ENCODE results near the gene ALOXE3. TPM values are rescaled to one million over a fixed set of nuclear protein-coding genes. Genes with fewer than 3 reads are reported as not detected.

The ALOXE3 gene
- total RNA-seq, 2 experiments from 2014 or later, result 0.81 to 0.91 TPM

DNA sequence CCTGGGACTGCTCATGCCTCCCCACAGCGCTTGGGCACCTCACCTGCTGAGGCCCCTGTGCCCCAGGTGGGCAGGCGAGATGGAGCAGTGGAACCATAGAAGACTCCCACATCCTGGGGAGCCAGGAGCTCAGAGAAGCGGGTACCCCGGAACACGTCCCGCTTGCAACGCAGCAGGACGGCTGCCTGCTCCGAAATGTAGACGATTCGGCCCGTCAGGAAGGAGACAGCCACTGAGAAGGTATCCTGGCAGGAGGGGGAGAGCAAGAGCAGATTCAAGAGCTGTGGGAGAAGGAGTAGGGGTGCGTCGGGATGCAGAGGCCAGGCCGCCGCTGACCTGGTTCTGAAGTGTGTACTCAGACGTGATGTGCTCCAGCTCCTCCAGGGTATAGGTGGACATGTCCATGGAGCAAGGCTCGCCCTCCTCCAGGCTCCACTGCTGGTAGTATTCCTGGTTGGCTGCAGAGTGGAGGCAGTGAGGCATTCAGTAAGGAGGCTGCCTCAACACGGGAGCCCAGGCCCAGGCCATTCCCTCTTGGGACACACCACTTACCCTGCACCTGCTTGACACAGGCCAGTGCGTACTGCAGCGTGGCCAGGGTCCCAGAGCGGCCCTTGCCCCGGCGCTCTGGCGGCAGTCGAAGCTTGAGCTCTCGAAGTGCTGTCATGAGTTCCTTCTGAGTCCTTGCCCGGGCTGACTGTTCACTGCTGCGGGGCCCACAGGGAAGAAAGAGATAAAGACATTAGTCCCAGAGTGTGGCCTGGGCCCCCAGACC lies 31.3 kb upstream of the ALOXE3 start:
- DNase-seq (peak in 2 of 14 experiments; percentile 10 to 38), ATAC-seq (ENCODE audit: poor library complexity) (no peak)
- peaks cover 97% of the 10 kb centered on the region for H3K36me3 Mint-ChIP-seq (ENCODE audit: low read depth)
- CTCF ChIA-PET, result no interaction called here
- no peak overlapping the region for H3K4me3 ChIP-seq (ENCODE audit: low read length)
- TF ChIP-seq, protein P1, sequence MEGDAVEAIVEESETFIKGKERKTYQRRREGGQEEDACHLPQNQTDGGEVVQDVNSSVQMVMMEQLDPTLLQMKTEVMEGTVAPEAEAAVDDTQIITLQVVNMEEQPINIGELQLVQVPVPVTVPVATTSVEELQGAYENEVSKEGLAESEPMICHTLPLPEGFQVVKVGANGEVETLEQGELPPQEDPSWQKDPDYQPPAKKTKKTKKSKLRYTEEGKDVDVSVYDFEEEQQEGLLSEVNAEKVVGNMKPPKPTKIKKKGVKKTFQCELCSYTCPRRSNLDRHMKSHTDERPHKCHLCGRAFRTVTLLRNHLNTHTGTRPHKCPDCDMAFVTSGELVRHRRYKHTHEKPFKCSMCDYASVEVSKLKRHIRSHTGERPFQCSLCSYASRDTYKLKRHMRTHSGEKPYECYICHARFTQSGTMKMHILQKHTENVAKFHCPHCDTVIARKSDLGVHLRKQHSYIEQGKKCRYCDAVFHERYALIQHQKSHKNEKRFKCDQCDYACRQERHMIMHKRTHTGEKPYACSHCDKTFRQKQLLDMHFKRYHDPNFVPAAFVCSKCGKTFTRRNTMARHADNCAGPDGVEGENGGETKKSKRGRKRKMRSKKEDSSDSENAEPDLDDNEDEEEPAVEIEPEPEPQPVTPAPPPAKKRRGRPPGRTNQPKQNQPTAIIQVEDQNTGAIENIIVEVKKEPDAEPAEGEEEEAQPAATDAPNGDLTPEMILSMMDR (IDR thresholded peaks at IDR 0.05), result no peak
- no peaks in the 10 kb centered on the region for H3K9me3 Mint-ChIP-seq
- H3K36me3 ChIP-seq (ENCODE audit: insufficient read depth, low read length), result peaks cover 67% of the 10 kb centered on the region
- H3K27ac Mint-ChIP-seq, result no peak overlapping the region
- H3K4me1 Mint-ChIP-seq (ENCODE audit: low read depth), result peaks cover 41% of the 10 kb centered on the region
- H3K4me3 Mint-ChIP-seq, result peak overlapping the region; percentile 56
- H3K27me3 ChIP-seq (ENCODE audit: control insufficient read depth in 1 of 2, insufficient read depth in 2 of 2, low read length in 2 of 2), result no peaks in the 10 kb centered on the region
- intact Hi-C loops (cut with DNase I, micrococcal nuclease), result loop anchor here (10.0 kb wide), 2 partner anchors 315 to 665 kb away; partner anchors contain the start of genes KDM6B (in 1 of the 2), POLR2A (in 1 of the 2) and SLC35G6 (in 1 of the 2)
- no peaks in the 10 kb centered on the region for H3K9me3 ChIP-seq (ENCODE audit: control insufficient read depth in 1 of 2, insufficient read depth in 1 of 2, low read length in 2 of 2)
- H3K4me1 ChIP-seq (ENCODE audit: insufficient read depth, low read length), result peaks cover 70% of the 10 kb centered on the region
- POLR2A ChIA-PET, result interaction anchor here (2.8 to 16.4 kb wide), 2 partner anchors 10 to 25 kb away, joined by 37 to 419 read pairs; partner anchors contain the start of gene TMEM107
- peaks cover 4% of the 10 kb centered on the region for H3K27me3 Mint-ChIP-seq
- H3K27ac ChIP-seq (ENCODE audit: low read depth in 1 of 2, low read length in 2 of 2), result peak overlapping the region; percentile 45 to 99

DNA sequence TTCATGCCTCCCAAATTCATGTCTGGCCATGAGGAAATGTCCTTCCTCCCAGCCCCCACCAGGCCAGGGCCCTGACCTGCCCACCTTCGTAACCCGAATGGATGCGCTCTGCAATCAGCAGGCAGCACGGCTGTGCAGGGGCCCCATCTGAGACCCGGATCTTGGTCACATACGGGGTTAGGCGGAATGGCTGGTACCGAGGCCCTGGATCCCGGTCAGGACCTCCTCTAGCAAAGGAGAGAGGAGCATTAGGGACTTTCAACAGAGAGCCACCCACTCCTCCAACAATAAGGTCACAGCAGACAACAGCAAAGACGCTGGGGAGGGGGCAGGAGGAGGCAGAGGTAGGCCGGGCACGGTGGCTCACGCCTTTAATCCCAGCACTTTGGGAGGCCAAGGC lies 30.2 kb upstream of the ALOXE3 start:
- peaks cover 98% of the 10 kb centered on the region for H3K36me3 Mint-ChIP-seq (ENCODE audit: low read depth)
- ChIA-PET CTCF (interaction anchor here (1.1 kb wide), 1 partner anchor 9 kb away, joined by 4 read pairs; no protein-coding TSS in a partner anchor), POLR2A (interaction anchor here (1.3 to 1.7 kb wide), 3 partner anchors 8 to 74 kb away, joined by 5 to 10 read pairs (median 6); no protein-coding TSS in a partner anchor)
- no peak for DNase-seq
- Histone ChIP-seq H3K27me3 (ENCODE audit: control insufficient read depth in 1 of 2, insufficient read depth in 2 of 2, low read length in 2 of 2) (no peaks in the 10 kb centered on the region), H3K9me3 (ENCODE audit: control insufficient read depth in 1 of 2, insufficient read depth in 1 of 2, low read length in 2 of 2) (no peaks in the 10 kb centered on the region), H3K36me3 (ENCODE audit: insufficient read depth, low read length) (peaks cover 77% of the 10 kb centered on the region), H3K27ac (ENCODE audit: low read depth in 1 of 2, low read length in 2 of 2) (no peak overlapping the region), H3K4me3 (ENCODE audit: low read length) (no peak overlapping the region), H3K4me1 (ENCODE audit: insufficient read depth, low read length) (peaks cover 60% of the 10 kb centered on the region)
- H3K4me1 Mint-ChIP-seq (ENCODE audit: low read depth), result peaks cover 36% of the 10 kb centered on the region
- TF ChIP-seq, protein P1 (IDR thresholded peaks at IDR 0.05), result no peak
- peaks cover 7% of the 10 kb centered on the region for H3K27me3 Mint-ChIP-seq
- no peak overlapping the region for H3K4me3 Mint-ChIP-seq
- no peak overlapping the region for H3K27ac Mint-ChIP-seq
- H3K9me3 Mint-ChIP-seq, result no peaks in the 10 kb centered on the region
- no peak for ATAC-seq (ENCODE audit: poor library complexity)
- intact Hi-C loops (cut with DNase I, micrococcal nuclease), result no loop called here

DNA sequence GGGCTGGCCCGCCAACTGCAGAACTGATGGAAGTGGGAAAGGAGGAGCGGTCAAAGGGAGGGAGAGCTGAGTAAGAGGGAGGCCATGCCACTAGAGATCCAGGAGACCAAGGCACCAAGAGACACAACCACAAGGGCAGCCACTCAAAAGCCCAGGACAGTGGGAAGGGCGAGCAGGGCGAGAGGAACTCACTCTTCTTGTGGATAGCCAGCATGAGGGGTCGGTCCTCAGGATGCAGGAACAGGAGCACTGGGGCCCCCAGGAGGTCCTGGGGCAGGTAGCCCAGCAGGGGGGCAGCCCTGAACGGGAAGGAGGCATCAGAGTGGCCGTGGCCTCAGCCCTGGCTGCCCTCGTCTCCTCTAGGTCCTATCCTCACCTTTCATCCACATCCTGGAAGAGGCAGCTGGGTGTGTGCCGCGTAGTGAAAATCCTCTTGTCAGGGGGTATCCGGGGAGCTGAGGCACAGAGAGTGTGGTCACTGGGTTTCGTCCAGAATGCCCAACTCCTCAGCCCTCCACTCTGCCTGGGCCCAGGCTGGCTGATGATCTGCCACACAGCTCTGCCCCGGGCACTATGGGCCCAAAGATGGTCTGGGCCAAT lies 29.6 kb upstream of the ALOXE3 start:
- POLR2A ChIA-PET, result interaction anchor here (1.3 to 1.7 kb wide), 3 partner anchors 9 to 75 kb away, joined by 5 to 10 read pairs (median 6); no protein-coding TSS in a partner anchor
- H3K4me3 Mint-ChIP-seq, result peak overlapping the region; percentile 51
- no peak overlapping the region for H3K27ac Mint-ChIP-seq
- DNase-seq (peak in 2 of 14 experiments; percentile 11 to 32), ATAC-seq (ENCODE audit: poor library complexity) (no peak)
- Histone ChIP-seq H3K36me3 (ENCODE audit: insufficient read depth, low read length) (peaks cover 80% of the 10 kb centered on the region), H3K27me3 (ENCODE audit: control insufficient read depth in 1 of 2, insufficient read depth in 2 of 2, low read length in 2 of 2) (no peaks in the 10 kb centered on the region), H3K27ac (ENCODE audit: low read depth in 1 of 2, low read length in 2 of 2) (no peak overlapping the region), H3K9me3 (ENCODE audit: control insufficient read depth in 1 of 2, insufficient read depth in 1 of 2, low read length in 2 of 2) (no peaks in the 10 kb centered on the region), H3K4me3 (ENCODE audit: low read length) (no peak overlapping the region), H3K4me1 (ENCODE audit: insufficient read depth, low read length) (peaks cover 53% of the 10 kb centered on the region)
- TF ChIP-seq, protein P1 (IDR thresholded peaks at IDR 0.05), result no peak
- H3K36me3 Mint-ChIP-seq (ENCODE audit: low read depth), result peaks cover 98% of the 10 kb centered on the region
- H3K4me1 Mint-ChIP-seq (ENCODE audit: low read depth), result peaks cover 29% of the 10 kb centered on the region
- H3K27me3 Mint-ChIP-seq, result peaks cover 7% of the 10 kb centered on the region
- no peaks in the 10 kb centered on the region for H3K9me3 Mint-ChIP-seq
- CTCF ChIA-PET, result interaction anchor here (1.1 kb wide), 1 partner anchor 9 kb away, joined by 4 read pairs; no protein-coding TSS in a partner anchor
- intact Hi-C loops (cut with DNase I, micrococcal nuclease), result no loop called here
